ENCODE measurements around the gene PGA4.
"Not testable (repeated sequence)": the region's sequence is repeated elsewhere in the genome, so short reads cannot be mapped to it uniquely, and the experiment has no call there.

The PGA4 gene

GRCh38 chr11:61252332-61252731, 30.2 kb downstream of the PGA4 start:
- not testable (repeated sequence) for DNase-seq

- peak; percentile 9 for DNase-seq
These were observed 32.4 kb downstream of the PGA4 start for GRCh38 chr11:61254403-61255025.

DNA sequence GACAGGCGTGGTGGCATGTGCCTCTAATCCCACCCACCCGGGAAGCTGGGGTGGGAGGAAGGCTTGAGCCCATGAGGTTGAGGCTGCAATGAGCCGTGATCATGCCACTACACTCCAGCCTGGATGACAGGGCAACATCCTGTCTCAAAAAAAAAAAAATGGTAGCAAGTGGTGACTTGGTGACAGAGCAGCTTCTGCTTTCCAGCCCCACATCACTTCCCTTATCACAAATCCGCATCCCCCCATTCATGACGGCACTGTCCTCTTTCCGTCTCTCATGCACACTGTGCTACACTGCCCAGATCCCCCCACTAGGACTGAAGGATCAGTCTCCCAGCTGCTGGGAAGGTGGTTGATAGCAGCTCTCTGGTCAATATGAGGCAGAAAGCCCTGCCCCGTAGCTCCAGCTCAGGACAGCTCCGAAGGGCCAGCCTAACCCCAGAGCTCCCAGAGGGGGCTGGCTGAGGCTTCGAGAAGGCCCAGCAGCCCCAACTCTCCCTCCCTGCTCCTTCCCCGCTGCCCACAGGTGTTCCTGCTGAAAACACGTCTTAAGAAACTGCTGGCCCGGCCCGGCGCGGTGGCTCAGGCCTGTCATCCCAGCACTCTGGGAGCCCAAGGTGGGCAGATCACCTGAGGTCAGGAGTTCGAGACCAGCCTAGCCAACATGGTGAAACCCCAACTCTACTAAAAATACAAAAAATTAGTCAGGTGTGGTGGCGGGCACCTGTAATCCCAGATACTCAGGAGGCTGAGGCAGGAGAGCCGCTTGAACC, 34.7 kb downstream of the PGA4 start:
- DNase-seq: no peak

DNA sequence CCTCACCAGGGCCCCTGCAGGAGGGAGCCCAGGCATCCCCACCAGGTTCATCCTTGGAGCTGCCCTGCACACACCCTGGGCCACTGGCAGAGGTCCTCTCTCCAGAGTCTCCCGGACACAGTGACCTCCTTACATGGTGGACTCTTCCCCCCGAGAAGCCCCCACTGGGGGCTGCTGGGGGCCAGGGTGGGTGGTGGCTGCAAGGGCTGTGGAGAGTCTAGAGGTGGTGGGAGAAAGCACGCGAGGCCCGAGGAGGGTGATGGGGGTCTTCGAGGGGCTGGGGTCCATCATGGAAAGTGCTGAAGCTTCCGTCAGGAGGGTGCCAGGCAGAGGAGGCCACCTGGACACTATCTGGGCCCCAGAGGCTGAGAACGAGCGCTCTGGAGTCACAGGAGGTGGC, 36.4 kb downstream of the PGA4 start:
- no peak for DNase-seq

GRCh38 chr11:61259363-61259762, 37.2 kb downstream of the PGA4 start:
- DNase-seq: no peak

DNA sequence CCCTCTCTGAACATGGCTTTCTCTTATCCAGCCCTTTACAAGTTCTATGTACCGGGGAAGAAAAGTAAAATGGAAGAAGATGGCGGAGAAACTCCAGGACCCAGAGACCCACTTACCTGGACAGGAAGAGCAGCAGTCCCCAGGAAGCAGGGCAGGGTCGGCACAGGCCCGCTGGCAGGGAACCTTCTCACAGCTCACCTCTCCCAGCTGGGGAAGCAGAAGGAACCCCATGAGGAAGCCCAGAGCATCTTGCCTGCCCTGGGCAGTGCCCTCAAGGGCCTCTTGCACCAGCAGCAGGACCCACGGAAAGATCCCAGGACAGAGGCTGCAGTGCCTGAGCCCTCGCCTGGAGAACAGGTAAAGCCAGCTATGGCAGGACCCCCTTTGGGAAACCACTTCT, 42.2 kb downstream of the PGA4 start:
- DNase-seq: no peak

DNA sequence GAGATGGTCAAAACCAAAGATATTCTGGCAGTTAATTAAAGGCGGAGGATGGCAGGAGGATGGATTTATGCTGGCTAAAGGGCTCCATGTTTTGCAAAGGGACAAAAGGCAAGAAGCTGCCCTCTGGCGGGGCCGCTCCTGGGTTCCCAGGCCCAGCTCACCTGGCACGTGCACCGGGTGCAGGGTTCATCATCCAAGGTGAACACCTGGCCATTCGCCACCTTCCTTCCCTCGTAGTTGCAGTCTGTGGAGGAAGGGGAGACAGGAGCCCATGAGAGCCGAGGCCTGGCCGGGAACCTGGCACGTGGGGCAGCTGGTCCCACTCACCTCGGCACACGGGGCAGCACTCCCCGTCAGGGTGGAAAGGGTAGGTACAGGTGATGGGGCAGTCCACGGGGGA, 42.6 kb downstream of the PGA4 start:
- no peak for DNase-seq

GRCh38 chr11:61265357-61265756, 43.2 kb downstream of the PGA4 start:
- DNase-seq: no peak

- no peak for DNase-seq
These were observed 44.5 kb downstream of the PGA4 start for GRCh38 chr11:61266602-61267001.

- no peak for DNase-seq
These were observed 45.3 kb downstream of the PGA4 start for GRCh38 chr11:61267437-61267841.

DNA sequence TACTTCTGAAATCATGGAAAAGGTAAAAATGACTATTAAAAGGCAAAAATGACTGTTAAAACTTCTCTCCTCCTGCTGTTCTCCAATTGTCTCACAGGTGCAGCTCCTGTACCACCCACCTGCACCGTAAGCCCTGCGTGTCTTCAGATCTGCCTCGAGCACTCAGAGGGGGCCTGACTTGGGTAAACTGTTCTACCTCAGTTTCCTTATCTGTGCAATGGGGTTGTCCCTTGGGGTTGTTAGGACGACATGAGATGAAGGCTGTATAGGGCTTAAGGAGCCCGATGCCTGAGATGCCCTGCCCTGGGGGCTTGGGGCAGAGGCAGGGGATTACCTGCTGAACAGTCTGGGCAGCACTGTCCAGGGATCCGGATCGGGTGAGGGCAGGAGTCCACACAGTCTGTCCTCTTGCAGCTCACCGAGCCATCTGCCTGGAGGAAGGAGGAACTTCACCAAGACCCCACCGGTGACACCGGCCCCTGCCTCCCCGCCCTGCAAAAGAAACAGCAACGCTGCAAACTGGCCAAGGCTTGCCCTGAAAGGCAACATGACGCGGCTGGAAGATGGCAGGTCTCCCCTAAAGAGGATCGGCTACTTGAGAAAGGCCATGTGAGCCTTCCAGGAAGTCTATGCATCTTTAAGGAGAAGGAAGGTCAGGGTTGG, 46.6 kb downstream of the PGA4 start:
- no peak for DNase-seq

GRCh38 chr11:61270354-61271076, 48.4 kb downstream of the PGA4 start:
- no peak for DNase-seq

DNA sequence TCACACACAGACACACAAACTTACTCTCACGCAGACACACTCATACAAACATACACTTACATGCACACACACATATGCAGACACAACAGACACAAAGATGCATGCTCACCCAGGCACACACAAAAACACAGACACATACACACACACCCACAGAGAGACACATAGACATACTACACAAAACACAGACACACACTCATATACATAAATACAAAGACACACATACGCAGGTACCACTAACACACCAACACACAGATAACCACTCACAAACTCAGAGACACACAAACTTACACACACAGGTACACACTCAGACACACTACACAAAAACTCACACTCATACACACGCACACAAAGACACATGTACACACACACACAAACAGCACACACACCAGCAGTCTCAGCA, 50.6 kb downstream of the PGA4 start:
- no peak for DNase-seq

DNA sequence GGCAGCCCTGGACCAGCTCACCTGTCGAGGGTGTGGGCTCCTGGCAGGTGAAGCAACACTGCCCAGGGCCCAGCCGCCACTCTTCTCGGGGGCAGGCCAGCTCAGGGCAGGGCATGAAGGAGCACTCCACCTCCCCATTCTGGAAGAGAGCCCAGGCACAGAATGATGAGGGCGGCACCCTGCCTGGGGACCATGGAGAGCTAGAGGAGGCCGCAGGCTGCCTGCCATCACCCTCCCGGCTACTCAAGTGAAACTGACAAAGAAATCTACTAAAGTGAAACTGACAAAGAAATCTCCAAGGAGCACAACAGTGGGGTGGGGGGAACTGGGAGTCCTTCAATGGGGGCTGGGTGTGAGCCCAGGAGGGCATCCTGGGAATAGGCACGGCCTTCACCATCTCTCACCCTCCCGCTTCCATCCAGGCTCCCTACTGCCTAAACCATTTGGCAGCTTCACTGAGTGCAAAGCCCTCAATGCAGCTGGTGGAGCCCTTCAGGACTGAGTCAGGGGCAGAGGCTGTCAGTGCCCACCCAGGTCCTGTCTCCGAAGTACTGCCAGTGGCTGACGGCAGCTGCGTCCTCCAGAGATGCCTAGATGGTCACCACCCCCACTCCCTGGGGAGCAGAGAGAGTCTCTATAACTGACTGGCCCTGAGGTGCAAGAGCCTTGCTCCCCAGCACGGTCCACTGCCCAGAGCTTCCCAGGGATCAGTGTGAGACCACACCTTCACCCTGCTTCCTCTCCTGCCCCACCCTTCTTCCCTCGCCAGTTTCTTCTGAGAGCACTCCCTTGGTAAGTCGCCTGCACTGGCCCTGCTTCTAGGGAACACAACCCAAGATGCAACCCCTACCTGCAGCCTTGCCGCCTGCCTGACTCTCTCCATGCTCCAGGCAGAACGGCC, 51.3 kb downstream of the PGA4 start:
- no peak for DNase-seq

GRCh38 chr11:61274084-61274483, 51.9 kb downstream of the PGA4 start:
- DNase-seq: no peak

- DNase-seq: no peak
These were observed 53.0 kb downstream of the PGA4 start for GRCh38 chr11:61275191-61275590.

DNA sequence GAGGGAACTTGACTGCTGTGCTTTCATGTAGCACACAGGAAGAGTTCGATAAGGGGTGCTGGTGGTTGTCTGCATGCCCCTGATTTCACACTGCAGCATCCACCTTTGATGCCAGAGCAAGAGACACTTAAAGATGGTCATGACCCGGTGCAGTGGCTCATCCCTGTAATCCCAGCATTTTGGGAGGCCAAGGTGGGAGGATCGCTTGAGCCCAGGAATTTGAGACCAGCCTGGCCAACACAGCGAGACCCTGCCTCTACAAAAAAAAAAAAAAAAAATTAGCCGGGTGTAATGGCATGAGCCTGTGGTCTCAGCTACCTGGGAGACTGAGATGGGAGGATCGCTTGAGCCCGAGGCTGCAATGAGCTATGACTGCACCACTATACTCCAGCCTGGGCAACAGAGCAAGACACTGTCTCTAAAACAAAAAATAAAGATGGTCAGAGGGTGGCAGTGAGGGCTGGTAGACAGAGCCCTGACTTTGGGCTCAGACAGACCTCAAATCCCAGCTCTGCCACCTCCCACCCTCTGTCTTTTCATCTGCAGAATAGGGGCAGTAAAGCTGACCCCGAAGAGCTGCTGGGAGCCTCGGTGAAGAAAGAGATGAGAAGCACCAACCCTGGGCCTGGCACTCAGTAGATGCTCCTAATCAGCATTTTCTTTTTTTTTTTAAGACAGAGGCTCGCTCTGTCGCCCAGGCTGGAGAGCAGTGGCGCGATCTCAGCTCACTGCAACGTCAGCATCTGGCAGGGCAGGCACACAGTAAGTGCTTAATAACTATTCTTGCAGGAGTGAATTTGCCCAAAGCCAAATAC, 55.2 kb downstream of the PGA4 start:
- DNase-seq: no peak

DNA sequence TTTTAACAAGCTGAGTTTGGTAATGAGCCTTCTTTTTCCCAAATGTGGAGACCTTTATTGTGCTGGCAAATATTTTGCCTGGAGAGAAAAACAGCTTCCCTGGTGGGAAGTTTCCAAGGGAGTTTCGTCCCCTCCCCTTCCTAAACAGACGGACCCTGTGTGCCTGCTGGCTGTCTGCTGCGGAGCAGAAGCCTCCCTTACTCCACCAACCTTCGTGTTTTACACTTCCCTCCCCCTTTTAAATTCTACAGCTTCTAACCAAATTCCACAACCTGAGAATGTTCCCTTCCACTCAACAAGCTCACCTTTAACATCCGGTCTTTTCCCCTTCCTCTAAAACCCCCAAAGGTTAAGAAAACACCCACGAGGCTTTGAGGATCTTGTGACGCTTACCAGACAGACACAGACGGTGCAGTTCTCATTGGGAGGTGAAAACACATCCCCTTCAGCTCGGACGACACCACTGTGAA, 55.9 kb downstream of the PGA4 start:
- DNase-seq: no peak

- no peak for DNase-seq
These were observed 58.0 kb downstream of the PGA4 start for GRCh38 chr11:61279934-61280659.

- DNase-seq: no peak
These were observed 58.9 kb downstream of the PGA4 start for GRCh38 chr11:61280883-61281580.
